ENCODE data around the gene GJD2. TPM values are rescaled to one million over a fixed set of nuclear protein-coding genes. Genes with fewer than 3 reads are reported as not detected.

GJD2 gene
- total and polyA plus RNA-seq, 2 experiments from 2014 or later, result 0.45 TPM; not detected in 1

- no peak overlapping the region for H3K4me3 ChIP-seq
- DNase-seq (ENCODE audit: low read depth in 1 of 2, low spot score in 1 of 2), result no peak
- H3K4me1 ChIP-seq (ENCODE audit: low read depth), result no peaks in the 10 kb centered on the region
- no peaks in the 10 kb centered on the region for H3K36me3 ChIP-seq
- H3K27me3 ChIP-seq, result no peaks in the 10 kb centered on the region
- H3K9me3 ChIP-seq (ENCODE audit: low read depth), result no peaks in the 10 kb centered on the region
- H3K27ac ChIP-seq, result no peak overlapping the region
- TF ChIP-seq, protein P1, sequence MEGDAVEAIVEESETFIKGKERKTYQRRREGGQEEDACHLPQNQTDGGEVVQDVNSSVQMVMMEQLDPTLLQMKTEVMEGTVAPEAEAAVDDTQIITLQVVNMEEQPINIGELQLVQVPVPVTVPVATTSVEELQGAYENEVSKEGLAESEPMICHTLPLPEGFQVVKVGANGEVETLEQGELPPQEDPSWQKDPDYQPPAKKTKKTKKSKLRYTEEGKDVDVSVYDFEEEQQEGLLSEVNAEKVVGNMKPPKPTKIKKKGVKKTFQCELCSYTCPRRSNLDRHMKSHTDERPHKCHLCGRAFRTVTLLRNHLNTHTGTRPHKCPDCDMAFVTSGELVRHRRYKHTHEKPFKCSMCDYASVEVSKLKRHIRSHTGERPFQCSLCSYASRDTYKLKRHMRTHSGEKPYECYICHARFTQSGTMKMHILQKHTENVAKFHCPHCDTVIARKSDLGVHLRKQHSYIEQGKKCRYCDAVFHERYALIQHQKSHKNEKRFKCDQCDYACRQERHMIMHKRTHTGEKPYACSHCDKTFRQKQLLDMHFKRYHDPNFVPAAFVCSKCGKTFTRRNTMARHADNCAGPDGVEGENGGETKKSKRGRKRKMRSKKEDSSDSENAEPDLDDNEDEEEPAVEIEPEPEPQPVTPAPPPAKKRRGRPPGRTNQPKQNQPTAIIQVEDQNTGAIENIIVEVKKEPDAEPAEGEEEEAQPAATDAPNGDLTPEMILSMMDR (IDR thresholded peaks at IDR 0.05; ENCODE audit: low read depth, low read length), result no peak
Observed at GRCh38 chr15:34739346-34739745, 15.5 kb downstream of the GJD2 start.

DNA sequence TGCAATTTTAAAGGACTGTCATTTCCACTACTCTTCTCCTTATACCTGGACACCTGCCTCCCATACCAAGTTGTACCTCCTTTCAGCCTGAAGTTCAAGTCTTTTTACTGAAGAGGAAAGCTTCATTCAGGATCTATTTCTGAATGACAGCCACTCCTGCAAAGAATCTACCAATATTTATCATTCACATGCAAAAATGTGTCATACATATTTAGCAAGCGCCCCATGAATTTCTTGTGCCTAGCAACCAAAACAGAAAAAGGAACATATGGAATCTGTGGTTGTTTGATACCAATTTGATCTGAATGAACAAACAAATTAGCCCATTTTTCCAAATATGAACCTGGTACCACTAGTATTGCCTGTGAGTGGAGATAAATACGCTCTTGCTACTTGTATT is 16.8 kb downstream of the GJD2 start:
- no peak for DNase-seq (ENCODE audit: low read depth in 1 of 2, low spot score in 1 of 2)
- TF ChIP-seq, protein P1 (IDR thresholded peaks at IDR 0.05; ENCODE audit: low read depth, low read length), result no peak
- no peaks in the 10 kb centered on the region for H3K36me3 ChIP-seq
- H3K27me3 ChIP-seq, result no peaks in the 10 kb centered on the region
- H3K9me3 ChIP-seq (ENCODE audit: low read depth), result no peaks in the 10 kb centered on the region
- no peaks in the 10 kb centered on the region for H3K4me1 ChIP-seq (ENCODE audit: low read depth)
- no peak overlapping the region for H3K4me3 ChIP-seq
- H3K27ac ChIP-seq, result no peak overlapping the region

DNA sequence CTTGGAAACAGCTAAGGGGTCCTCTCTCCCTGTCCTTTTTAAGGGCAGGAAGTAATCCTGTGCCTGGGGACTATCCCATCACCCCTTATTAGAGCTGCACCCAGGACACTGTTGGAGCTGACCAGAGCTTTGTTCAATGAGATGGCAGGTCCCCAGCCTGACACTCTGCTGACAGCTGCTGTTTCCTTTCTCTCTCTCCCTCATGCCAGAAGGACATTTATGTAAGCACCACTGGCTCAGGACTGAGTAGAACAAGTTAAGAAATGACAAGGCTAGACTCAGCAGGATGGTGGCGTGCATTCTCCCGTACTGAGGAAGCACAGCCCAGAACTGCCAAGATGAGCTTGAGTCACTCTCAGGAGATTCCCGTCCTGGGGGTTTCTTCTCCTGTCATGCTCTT is 17.3 kb downstream of the GJD2 start:
- TF ChIP-seq, protein P1 (IDR thresholded peaks at IDR 0.05; ENCODE audit: low read depth, low read length), result no peak
- Histone ChIP-seq H3K9me3 (ENCODE audit: low read depth) (no peaks in the 10 kb centered on the region), H3K36me3 (no peaks in the 10 kb centered on the region), H3K4me3 (no peak overlapping the region), H3K4me1 (ENCODE audit: low read depth) (no peaks in the 10 kb centered on the region), H3K27ac (peak overlapping the region; percentile 2), H3K27me3 (no peaks in the 10 kb centered on the region)
- peak in 1 of 2 donors; percentile 35 for DNase-seq (ENCODE audit: low read depth in 1 of 2, low spot score in 1 of 2)

- DNase-seq (ENCODE audit: low read depth in 1 of 2, low spot score in 1 of 2), result no peak
Observed at GRCh38 chr15:34734303-34734702, 20.5 kb downstream of the GJD2 start.

GRCh38 chr15:34733621-34734020 is 21.2 kb downstream of the GJD2 start:
- H3K4me3 ChIP-seq, result no peak overlapping the region
- TF ChIP-seq, protein P1 (IDR thresholded peaks at IDR 0.05; ENCODE audit: low read depth, low read length), result no peak
- DNase-seq (ENCODE audit: low read depth in 1 of 2, low spot score in 1 of 2), result no peak
- H3K9me3 ChIP-seq (ENCODE audit: low read depth), result no peaks in the 10 kb centered on the region
- no peak overlapping the region for H3K27ac ChIP-seq
- H3K36me3 ChIP-seq, result no peaks in the 10 kb centered on the region
- no peaks in the 10 kb centered on the region for H3K4me1 ChIP-seq (ENCODE audit: low read depth)
- H3K27me3 ChIP-seq, result no peaks in the 10 kb centered on the region

More at GRCh38 chr15:34734303-34734702, 20.5 kb downstream of the GJD2 start:
- Histone ChIP-seq H3K9me3 (ENCODE audit: low read depth) (no peaks in the 10 kb centered on the region), H3K27ac (no peak overlapping the region), H3K4me3 (no peak overlapping the region), H3K36me3 (no peaks in the 10 kb centered on the region), H3K4me1 (ENCODE audit: low read depth) (no peaks in the 10 kb centered on the region), H3K27me3 (no peaks in the 10 kb centered on the region)
- TF ChIP-seq, protein P1 (IDR thresholded peaks at IDR 0.05; ENCODE audit: low read depth, low read length), result no peak

DNA sequence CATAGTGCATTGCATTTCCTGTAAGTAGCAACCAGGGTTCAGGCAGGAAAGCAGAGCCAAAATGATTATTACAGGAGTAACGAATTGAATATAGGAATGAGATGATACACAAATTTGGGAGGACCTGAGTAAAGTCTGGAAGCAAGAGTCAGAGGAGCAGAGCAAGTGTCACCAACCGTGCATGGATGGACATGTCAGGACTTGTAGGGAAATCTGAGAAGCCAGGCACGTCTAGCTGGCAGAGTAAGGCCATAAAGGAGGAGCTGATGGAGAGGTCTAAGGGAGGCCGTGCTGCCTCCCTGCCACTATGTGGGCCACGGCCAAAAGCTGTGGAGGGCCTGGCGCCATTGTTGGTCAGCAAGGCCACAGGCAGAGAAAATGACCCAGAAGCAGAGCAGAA is 22.4 kb downstream of the GJD2 start:
- H3K4me1 ChIP-seq (ENCODE audit: low read depth), result no peaks in the 10 kb centered on the region
- no peaks in the 10 kb centered on the region for H3K36me3 ChIP-seq
- no peak for DNase-seq (ENCODE audit: low read depth in 1 of 2, low spot score in 1 of 2)
- no peaks in the 10 kb centered on the region for H3K9me3 ChIP-seq (ENCODE audit: low read depth)
- H3K4me3 ChIP-seq, result no peak overlapping the region
- no peak overlapping the region for H3K27ac ChIP-seq
- H3K27me3 ChIP-seq, result no peaks in the 10 kb centered on the region
- TF ChIP-seq, protein P1 (IDR thresholded peaks at IDR 0.05; ENCODE audit: low read depth, low read length), result no peak
